GM21515 (cell line): Measurements from ENCODE around the gene UNC119B.
"Not testable (repeated sequence)": the region's sequence is repeated elsewhere in the genome, so short reads cannot be mapped to it uniquely, and the experiment has no call there.

Experiments used
- ATAC-seq: cut with Tn5 transposase; IDR thresholded peaks from one replicate; pipeline ENCODE4 v1.9.1; 2021; ENCODE audit not compliant: unreplicated experiment

Gene UNC119B

DNA sequence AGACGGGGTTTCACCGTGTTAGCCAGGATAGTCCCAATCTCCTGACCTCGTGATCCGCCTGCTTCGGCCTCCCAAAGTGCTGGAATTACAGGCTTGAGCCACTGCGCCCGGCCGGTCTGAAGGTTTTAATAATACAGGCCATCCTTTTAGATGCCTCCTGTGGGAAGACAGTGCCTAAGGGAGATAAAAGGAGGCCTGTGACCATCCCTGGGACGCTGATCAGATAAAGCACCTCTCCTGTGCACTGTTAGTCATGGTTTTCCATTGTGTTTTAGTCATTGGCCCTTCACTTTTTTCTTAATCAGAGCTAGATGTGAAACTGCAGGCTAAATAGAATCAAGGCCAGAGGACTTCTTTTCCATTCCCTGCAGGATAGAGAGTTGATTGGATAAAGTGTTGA lies 7.8 kb downstream of the UNC119B start:
- ATAC-seq = no peak

DNA sequence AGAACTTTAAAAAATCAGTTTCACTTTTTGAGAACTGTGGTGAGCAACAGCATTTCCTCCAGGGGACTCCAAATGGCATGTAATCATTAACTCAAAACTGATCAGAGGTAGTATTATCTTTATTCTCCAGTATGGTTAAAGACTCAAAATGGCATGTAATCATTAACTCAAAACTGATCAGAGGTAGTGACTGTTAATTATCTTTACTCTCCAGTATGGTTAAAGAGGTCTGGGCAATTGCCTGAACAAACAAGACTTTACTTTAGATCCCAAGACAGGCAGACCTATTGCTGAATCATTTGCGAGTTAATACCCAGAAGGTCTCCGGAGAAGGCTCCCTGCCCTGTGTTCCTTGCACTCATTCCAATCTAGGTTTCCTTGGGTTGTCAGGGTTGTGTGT lies 8.8 kb downstream of the UNC119B start:
- ATAC-seq = no peak

DNA sequence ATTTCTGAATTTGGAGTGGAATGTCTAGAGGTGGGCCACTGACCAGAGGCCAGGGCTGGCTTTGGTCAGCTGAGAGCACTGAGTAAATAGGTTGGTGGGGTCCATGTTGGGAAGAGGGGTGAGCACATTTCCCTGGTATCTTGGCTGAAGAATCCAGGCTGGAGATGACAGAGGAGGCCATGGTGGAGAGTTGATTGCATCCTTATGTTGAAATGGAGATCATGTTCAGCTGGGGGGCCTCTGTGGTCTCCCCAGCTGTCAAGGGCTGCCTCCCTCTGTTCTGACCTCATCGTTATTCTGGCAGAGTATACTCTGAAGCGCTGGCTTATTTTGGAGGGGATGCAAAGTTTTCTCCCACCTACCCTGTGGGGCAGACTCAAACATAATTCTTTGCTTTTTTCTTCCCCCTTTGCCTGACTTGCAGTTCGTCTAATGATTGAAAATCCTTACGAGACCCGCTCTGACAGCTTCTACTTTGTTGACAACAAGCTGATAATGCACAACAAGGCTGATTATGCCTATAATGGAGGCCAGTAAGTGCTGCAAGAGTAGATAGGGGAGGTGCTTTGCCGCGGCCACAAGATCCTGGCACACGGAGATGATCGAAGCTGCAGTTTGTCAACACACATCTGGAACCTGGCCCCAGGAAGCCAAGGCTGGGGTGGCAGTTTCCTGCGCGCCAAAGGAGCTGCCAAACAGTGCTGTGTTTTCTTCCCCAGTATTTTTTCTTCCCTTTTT lies 9.4 kb downstream of the UNC119B start:
- no peak for ATAC-seq

DNA sequence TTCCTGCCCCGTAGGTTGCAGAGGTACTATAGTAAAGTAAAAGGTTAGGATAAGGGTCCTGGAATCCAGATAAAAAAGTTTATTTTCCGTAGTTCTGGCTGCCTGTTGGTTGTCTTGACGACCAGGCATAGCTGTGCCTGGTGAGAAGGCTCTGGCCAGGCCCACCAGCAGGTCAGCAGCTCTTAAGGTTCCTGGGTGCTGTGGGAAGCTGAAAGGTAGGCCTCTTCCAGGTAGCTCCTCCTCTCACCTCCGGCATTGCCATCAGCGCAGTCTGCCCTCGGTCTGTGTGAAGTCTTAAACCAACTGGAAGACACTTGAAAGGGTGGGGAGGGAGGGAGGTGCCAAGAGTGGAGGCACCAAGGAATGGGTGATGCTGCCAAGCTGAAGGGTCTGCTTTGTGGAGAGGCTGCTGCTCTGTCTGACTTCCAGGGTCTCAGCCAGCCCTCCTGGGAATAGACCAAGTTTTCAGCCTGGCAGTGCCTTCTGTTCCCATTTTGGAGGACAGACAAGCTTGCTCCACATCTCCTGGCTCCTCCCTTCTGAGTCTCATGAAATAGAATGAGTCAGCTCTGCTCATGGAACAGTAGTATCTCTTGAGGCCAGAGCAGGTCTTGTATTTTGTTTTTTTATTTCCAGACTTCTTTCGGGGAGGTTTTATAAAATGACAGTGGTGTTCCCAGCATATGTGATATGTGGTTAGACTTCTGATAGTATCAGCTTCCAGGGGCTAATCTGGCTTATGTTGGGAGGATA lies 10.2 kb downstream of the UNC119B start:
- no peak for ATAC-seq

DNA sequence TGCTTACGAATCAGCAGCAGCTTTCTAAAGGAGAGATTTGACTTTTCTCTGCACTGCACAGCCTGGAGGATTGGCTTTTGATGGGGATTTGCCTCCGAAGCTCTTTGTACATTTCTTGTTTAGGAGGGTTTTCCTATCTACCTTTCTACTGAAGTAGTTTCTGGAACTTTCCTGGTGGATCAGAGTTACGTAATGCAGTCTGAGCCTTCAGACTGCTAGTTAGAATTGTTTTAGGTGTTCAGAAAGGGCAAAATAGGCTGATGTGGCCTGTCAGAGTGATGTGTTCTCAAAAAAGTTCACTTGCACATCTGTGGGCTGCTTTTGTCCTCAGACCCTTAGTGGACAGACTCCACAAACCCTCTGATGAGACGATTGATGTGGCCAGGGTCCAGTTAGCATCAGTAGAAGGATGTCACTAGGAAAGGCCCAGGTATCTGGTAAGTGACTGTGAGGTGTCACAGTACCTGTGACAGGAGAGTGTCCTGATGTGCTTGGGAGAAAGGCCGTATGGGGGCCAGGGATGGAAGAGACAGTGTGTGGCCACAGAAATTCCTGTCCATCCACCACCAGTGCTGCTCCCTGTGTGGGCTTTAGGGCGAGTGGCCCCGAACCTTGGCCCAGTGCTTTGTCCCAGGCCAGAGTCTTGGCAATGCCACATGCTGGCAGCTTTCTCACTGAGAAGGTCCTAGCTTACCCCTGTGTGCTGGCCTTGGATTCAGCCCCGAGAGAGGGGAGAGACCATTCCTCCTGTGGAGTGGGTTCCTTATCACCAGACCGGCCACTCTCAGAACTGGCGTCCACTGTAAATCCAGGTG lies 10.9 kb downstream of the UNC119B start:
- no peak for ATAC-seq

DNA sequence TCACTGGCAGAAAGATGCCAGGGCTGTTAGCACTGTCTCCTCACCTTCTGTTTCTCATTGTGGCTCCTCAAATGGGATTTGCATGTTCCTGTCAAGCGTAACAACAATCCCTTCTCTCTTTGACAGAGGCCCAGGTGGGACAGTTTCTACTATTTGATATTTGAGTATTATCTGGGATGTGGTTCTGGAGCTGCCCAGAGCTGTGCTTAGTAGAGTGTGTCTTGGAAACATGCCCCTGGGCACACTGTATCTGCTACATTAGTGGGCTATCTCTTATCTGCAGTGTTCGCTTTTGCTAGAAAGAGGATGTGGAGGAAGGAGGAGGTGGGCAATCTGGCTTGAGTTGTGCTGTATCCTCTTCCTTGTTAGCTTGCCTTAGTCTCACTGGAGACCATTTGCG lies 11.6 kb downstream of the UNC119B start:
- ATAC-seq = no peak

DNA sequence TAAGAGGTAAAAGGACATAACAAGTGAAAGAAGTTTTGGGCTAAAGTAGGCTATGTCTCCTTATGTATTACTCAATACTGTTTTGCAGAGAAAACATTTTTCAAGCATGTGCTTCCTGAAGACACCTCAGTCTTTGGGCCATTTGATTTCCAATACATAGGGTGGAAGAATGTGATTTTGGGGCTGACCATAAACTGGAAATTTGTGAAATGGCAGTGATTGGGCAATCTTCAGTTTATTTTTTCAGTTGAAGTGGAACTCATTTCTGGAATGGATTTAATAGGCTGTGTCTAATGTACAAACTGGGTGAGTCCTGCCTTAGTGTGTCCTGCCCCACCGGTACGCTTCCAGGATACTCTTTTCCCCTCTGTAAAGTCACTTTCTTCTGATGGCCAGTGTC lies 12.5 kb downstream of the UNC119B start:
- ATAC-seq = no peak

DNA sequence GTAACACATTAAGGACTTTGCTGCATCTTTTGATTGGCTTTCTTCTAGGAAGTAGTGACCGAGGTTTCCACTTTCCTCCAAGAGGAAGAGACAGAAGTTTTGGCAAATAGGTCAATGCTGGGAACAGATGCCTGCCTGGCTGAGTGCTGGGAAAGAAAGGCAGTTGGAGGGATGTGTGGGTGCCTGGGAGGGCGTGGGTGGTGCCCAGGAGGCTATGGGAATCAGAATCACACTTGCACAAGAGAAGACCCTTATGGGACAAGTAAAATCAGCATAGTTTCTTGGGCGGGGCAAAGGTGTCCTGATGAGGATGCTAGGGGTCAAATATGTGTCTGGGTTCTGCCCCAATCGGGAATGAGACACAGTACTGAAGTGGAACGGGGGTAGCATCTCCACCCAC lies 14.5 kb downstream of the UNC119B start:
- no peak for ATAC-seq

DNA sequence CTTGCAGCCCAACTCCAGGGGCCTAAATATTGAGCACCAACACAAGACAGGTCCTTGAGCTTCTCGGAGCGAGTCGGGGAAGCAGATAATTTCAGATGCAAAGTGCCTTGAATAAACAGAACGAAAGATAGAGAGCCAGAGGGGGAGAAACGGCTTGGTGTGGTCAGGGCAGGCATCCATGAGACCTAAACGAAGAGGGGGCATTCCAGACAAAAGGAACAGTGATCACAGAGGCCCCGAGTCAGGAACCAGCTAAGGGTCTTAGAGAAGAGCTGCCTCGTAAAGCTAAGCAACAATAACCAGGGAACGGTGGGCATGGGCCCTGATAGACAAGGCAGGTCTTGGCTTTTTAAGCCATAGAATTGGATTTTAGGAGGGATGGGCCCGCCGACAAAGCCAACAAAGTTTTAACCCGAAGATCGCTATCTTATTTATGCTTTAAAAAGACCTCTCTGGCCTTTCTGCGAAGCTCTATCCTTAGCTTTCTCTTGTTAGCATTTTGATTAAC lies 14.9 kb downstream of the UNC119B start:
- peak; percentile 16 for ATAC-seq

DNA sequence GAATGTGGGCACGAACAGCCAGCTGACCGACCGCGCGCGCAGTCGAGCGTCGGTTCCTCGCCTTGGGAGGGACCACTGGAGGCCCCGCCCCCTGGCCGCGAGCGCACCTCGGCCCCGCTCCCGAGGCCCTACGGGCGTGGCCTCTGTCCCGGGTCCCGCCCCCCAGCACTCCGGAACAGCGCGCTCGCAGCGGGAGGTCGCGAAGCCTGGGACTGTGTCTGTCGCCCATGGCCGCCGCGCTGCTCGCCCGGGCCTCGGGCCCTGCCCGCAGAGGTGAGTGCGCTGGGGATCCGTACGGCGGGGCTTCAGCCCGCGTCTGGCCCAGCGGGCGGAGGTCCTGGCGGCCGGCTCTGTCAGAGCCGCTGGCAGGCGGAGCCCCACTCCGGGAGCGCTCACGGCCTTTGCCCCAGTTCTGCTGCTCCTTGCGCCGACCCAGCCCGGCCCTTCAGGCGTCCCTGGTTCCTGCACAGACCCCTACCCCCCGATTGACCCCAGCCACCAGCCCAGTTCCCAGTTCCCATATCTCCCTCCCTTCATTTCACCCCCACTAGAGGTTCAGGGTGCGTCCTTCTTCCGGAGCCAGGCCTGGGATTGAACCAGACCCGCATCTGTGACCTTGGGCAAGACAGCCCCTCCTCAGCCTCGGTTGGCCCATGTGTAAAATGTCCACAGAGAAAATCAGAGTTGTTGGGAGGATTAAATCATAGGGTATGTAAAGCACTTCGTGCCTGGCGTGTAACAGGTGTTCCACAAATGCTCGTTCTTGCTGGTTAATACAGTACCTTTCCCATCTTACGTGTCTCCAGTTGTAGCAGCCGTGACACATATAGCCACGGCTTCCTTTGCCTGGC lies 15.6 kb downstream of the UNC119B start, which contains the start of gene ACADS:
Gene ACADS (plus strand): TSS at position 168 of the 851 bp plus-strand sequence. CDS start 60 bp downstream, at position 228.
- peak; percentile 95 for ATAC-seq

DNA sequence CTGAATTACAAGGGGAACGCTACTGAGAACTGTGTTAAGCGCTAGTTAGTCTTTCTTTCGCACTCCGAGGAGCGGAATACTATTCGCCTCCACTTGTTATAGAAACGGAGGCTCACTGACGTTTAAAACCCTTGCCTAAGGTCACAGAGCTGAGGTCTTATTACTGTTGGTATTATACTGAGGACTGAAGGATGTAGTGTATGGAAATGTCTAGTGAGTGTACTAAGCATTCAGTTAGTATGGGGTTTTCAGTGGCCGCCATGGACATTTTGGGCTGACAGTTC lies 16.2 kb downstream of the UNC119B start:
- no peak for ATAC-seq

DNA sequence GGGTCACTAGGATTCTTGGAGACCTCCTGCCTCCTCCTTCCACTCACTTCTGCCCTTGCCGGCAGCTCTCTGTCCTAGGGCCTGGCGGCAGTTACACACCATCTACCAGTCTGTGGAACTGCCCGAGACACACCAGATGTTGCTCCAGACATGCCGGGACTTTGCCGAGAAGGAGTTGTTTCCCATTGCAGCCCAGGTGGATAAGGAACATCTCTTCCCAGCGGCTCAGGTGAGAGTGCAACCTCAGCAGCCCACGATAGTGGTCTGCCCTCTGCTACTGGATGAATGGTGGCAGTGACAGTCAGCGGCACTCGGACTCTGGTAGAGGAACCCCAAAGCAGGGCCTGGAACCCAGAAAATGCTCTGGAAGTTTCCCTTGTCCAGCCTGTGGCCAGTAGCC lies 16.7 kb downstream of the UNC119B start:
- ATAC-seq = no peak

DNA sequence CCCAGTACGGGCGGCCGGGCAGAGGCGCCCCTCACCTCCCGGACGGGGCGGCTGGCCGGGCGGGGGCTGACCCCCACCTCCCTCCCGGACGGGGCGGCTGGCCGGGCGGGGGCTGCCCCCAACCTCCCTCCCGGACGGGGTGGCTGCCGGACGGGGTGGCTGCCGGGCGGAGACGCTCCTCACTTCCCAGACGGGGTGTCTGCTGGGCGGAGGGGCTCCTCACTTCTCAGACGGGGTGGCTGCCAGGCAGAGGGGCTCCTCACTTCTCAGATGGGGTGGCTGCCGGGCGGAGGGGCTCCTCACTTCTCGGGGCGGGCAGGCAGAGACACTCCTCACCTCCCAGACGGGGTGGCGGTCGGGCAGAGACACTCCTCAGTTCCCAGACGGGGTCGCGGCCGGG lies 21.9 kb downstream of the UNC119B start:
- ATAC-seq = not testable (repeated sequence)

DNA sequence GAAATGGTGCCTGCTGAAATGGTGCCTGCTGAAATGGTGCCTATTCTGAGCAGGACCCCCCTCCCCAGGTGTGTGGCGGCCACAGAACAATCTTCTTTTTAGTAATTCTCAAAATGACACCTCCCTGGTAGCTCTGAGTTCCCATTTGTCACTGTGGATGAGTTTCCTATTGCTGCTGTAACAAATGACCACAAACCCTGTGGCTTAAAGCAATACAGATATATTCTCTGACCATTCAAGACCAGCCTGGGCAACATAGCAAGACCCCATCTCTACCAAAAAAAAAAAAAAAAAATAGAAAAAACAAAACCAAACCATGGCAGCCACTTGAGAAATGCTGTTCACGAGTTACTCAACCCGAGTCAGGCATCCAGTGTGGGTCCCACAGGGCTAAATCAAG lies 23.3 kb downstream of the UNC119B start:
- no peak for ATAC-seq

DNA sequence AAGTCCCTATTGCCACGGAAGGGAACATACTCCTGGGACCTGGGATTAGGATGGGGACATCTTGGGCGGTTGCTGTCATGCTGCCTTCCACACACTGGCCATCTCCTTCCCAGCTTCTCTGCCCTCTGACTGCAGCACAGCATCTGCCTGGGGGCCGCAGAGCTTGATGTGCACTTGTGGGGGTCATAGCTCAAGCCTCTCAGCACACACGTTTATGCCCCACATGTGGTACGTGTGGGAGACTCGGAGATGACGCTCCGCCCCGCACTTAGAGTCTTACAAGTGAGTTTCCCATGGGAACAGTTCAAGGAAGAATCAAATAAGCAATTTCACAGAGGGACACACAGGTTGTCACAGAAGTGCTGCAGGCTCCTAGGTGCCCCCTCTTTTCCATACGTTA lies 24.0 kb downstream of the UNC119B start:
- ATAC-seq = no peak

DNA sequence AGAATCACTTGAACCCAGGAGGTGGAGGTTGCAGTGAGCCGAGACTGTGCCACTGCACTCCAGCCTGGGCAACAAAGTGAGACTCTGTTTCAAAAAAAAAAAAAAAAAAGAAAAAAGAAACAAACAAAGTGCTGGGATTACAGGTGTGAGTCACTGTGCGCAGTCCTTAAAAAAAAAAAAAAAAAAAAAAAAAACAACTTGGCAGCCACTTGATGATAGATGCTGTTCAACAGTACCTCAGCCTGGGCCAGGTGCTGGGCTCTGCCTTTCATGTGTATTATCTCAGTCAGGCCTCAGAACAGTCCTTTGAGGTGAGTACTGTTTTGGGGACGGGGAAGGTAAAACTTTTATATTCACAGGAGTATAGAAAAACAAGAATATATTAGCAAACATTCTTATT lies 24.9 kb downstream of the UNC119B start:
- no peak for ATAC-seq

DNA sequence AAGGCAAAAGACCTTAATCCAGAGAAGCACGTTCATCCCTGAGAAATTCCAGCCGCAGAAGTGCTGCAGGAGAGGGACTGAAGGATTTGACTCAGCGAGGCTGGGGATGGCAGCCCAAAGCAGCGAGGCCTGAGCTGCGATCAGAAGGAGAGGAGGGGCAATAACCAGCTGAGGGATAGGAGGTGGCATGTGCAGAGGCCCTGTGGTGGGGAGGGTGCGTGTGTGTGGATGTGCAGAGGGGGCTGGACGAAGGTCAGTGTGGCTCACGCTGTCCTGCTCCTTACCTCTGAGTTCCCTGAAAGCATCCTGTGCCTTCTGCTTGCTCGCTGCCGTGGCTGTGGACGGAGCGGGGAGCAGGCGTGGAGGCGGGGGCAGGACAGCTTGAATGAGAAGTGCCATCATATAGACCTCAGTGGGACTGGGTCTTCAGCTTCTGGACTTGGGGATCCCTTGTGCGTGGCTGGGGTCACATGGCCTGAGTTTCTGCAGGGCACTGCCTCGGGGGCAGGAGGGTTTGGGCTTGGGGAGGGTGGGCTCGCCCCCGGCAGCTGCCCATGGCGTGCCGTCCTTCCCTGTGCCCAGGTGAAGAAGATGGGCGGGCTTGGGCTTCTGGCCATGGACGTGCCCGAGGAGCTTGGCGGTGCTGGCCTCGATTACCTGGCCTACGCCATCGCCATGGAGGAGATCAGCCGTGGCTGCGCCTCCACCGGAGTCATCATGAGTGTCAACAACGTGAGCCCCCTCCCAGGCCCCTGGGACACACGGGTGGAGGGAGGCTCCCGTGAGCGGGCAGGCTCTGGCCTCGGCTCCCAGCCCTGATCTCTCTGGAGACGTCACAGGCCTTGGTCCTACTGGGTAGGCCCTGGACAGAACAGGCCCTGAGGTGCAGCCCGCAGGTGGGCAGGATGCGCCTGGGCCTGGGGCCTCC lies 26.4 kb downstream of the UNC119B start:
- no peak for ATAC-seq

DNA sequence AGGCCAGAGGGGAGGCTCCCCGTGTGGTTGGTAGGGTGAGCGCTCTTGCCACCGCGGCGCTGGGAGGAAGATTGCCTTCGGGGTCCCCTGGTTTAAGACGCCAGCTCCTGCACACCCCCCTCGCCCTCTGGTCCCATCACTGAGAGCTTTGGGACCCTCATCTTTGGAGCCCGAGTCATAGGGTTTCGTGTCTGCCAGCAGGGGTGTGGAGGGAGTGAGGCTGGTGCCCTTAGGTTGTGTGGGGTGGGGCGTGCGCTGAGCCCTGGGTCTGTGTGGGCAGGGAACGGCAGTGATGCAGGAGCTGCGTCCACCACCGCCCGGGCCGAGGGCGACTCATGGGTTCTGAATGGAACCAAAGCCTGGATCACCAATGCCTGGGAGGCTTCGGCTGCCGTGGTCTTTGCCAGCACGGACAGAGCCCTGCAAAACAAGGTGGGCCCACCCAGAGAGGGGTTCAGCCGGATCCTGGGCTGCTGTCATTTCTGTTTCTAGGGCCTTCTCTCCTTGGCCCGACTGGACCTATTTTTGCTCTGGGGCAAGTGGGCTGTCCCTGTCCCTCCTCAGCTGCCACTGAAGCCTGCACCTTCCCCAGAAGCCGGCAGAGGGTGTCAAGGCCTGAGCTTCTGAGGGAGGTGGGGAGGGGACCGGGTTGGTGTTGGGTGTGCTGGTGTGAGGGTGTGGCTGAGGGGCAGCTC lies 27.4 kb downstream of the UNC119B start:
- ATAC-seq = no peak
